OCI-LY7 (cell line): Measurements from ENCODE around the gene LZTS2.

ENCODE experiments used
- CTCF ChIP-seq: fragments of 200-600 bp; sonication (generic); conservative IDR thresholded peaks from 2 replicates; pipeline ENCODE4 v1.5.1; 2014; ENCODE audit warnings: mild to moderate bottlenecking, antibody characterized with exemption, low read length, moderate library complexity, mixed read lengths
- EZH2phosphoT487 ChIP-seq: fragments of 200-600 bp; sonication (generic); IDR thresholded peaks from 2 replicates; pipeline ENCODE4 v1.6.1; 2018; ENCODE audit warnings: low read depth, borderline replicate concordance, mild to moderate bottlenecking, mixed run types, antibody characterized with exemption, low read length, moderate library complexity, mixed read lengths

GRCh38 chr10:101020427-101021075 is 20.9 kb downstream of the LZTS2 start:
- TF ChIP-seq CTCF (no peak), EZH2phosphoT487 (no peak)
